ENCODE results near the gene CCDC150. TPM values are rescaled to one million over a fixed set of nuclear protein-coding genes. Genes with fewer than 3 reads are reported as not detected.
"Not testable (repeated sequence)": the region's sequence is repeated elsewhere in the genome, so short reads cannot be mapped to it uniquely, and the experiment has no call there.

Gene CCDC150
- total RNA-seq, 6 experiments from 2014 or later: 1.4 to 4.3 (median 3.8) TPM

DNA sequence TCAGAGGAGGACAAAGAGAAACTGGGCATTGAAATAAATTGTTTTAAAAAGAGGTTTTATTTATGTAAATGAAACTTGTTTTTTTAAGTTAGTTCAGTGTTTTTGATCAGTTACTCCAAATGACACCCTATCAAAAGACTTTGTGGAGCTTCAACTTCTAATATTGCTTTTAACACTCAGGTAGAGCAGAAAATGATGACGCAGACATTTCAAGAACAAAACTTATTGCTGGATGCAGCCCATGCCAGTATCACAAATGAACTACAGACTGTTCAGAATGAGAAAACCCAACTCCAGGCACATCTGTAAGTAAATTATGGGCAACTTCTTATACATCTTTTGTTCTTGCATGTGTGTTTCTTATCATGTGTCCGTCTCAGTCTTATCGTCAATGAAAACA, 36.4 kb downstream of the CCDC150 start:
- Mint-ChIP-seq H3K9me3 (no peaks in the 10 kb centered on the region), H3K4me3 (no peak overlapping the region)

DNA sequence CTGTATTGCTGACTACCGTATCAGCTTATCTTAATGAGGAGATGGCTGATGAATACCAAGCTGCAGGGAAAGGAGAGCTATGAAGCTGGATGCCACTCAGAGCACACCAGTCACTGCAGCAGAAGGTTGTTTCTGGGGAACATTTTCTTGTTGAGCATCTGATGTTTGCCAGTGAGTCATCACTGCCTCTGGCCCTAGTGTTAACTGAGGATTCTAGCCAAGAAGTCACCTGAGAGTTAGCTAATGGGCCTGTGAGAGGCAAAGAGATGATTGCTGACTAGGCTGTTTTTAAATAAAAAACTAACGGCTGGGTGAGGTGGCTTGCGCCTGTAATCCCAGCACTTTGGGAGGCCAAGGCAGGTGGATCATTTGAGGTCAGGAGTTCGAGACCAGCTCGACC, 37.9 kb downstream of the CCDC150 start:
- H3K4me3 Mint-ChIP-seq: no peak overlapping the region
- no peaks in the 10 kb centered on the region for H3K36me3 Mint-ChIP-seq (ENCODE audit: low read depth)
- TF ChIP-seq, protein P1, sequence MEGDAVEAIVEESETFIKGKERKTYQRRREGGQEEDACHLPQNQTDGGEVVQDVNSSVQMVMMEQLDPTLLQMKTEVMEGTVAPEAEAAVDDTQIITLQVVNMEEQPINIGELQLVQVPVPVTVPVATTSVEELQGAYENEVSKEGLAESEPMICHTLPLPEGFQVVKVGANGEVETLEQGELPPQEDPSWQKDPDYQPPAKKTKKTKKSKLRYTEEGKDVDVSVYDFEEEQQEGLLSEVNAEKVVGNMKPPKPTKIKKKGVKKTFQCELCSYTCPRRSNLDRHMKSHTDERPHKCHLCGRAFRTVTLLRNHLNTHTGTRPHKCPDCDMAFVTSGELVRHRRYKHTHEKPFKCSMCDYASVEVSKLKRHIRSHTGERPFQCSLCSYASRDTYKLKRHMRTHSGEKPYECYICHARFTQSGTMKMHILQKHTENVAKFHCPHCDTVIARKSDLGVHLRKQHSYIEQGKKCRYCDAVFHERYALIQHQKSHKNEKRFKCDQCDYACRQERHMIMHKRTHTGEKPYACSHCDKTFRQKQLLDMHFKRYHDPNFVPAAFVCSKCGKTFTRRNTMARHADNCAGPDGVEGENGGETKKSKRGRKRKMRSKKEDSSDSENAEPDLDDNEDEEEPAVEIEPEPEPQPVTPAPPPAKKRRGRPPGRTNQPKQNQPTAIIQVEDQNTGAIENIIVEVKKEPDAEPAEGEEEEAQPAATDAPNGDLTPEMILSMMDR (IDR thresholded peaks at IDR 0.05): no peak
- H3K9me3 Mint-ChIP-seq: no peaks in the 10 kb centered on the region
- peaks cover 6% of the 10 kb centered on the region; the same call in 1 of the 2 replicates for H3K4me1 Mint-ChIP-seq (ENCODE audit: low read depth)
- H3K27ac Mint-ChIP-seq: no peak overlapping the region
- DNase-seq: peak; percentile 58
- no peaks in the 10 kb centered on the region; the same call in 1 of the 2 replicates for H3K27me3 Mint-ChIP-seq (ENCODE audit: insufficient read depth)

More for the DNA sequence above, 36.4 kb downstream of the CCDC150 start:
- no peaks in the 10 kb centered on the region; the same call in 1 of the 2 replicates for H3K27me3 Mint-ChIP-seq (ENCODE audit: insufficient read depth)
- H3K36me3 Mint-ChIP-seq (ENCODE audit: low read depth): no peaks in the 10 kb centered on the region
- peaks cover 6% of the 10 kb centered on the region; the same call in 1 of the 2 replicates for H3K4me1 Mint-ChIP-seq (ENCODE audit: low read depth)
- TF ChIP-seq, protein P1 (IDR thresholded peaks at IDR 0.05): no peak
- H3K27ac Mint-ChIP-seq: no peak overlapping the region
- no peak for DNase-seq

- DNase-seq: no peak
- Mint-ChIP-seq H3K4me3 (no peak overlapping the region), H3K27ac (no peak overlapping the region), H3K36me3 (ENCODE audit: low read depth) (peaks cover 17% of the 10 kb centered on the region), H3K27me3 (ENCODE audit: insufficient read depth) (no peaks in the 10 kb centered on the region; the same call in 1 of the 2 replicates), H3K4me1 (ENCODE audit: low read depth) (peaks cover 6% of the 10 kb centered on the region; the same call in 1 of the 2 replicates), H3K9me3 (peaks cover 4% of the 10 kb centered on the region; the same call in 1 of the 2 replicates)
- TF ChIP-seq, protein P1 (IDR thresholded peaks at IDR 0.05): no peak
These were observed 39.9 kb downstream of the CCDC150 start for GRCh38 chr2:196679368-196679767.

- Mint-ChIP-seq H3K27ac (no peak overlapping the region), H3K36me3 (ENCODE audit: low read depth) (peaks cover 37% of the 10 kb centered on the region), H3K4me3 (no peak overlapping the region), H3K9me3 (peaks cover 14% of the 10 kb centered on the region), H3K27me3 (ENCODE audit: insufficient read depth) (no peaks in the 10 kb centered on the region; the same call in 1 of the 2 replicates), H3K4me1 (ENCODE audit: low read depth) (peaks cover 6% of the 10 kb centered on the region; the same call in 1 of the 2 replicates)
- no peak for DNase-seq
- TF ChIP-seq, protein P1 (IDR thresholded peaks at IDR 0.05): no peak
These were observed 42.0 kb downstream of the CCDC150 start for GRCh38 chr2:196681510-196681909.

- H3K27ac Mint-ChIP-seq: no peak overlapping the region
These were observed 46.3 kb downstream of the CCDC150 start for GRCh38 chr2:196685792-196686191.

DNA sequence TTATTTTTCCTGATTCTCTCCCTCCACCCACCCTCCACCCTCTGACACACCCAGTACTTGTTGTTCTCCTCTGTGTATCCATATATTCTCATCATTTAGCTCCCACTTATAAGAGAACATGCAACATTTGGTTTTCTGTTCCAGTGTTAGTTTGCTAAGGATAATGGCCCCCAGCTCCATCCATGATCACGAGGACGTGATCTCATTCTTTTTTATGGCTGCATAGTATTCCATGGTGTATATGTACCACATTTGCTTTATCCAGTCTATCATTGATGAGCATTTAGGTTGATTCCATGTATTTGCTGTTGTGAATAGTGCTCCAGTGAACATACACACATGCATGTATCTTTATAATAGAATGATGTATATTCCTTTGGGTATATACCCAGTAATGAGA, 47.2 kb downstream of the CCDC150 start:
- not testable (repeated sequence) for DNase-seq; H3K27me3 Mint-ChIP-seq (ENCODE audit: insufficient read depth); H3K4me3 Mint-ChIP-seq; H3K27ac Mint-ChIP-seq; H3K4me1 Mint-ChIP-seq (ENCODE audit: low read depth)
- Mint-ChIP-seq H3K9me3 (peaks cover 25% of the 10 kb centered on the region), H3K36me3 (ENCODE audit: low read depth) (peaks cover 50% of the 10 kb centered on the region)

More at GRCh38 chr2:196685792-196686191, 46.3 kb downstream of the CCDC150 start:
- peaks cover 50% of the 10 kb centered on the region for H3K36me3 Mint-ChIP-seq (ENCODE audit: low read depth)
- H3K27me3 Mint-ChIP-seq (ENCODE audit: insufficient read depth): no peaks in the 10 kb centered on the region; the same call in 1 of the 2 replicates
- H3K4me3 Mint-ChIP-seq: no peak overlapping the region
- TF ChIP-seq, protein P1 (IDR thresholded peaks at IDR 0.05): no peak
- DNase-seq: no peak
- H3K9me3 Mint-ChIP-seq: peaks cover 25% of the 10 kb centered on the region
- H3K4me1 Mint-ChIP-seq (ENCODE audit: low read depth): no peaks in the 10 kb centered on the region
